AG09309 (cell line): Measurements from ENCODE around the gene KCNS3.

Experiments
- DNase-seq: peaks from one replicate; pipeline ENCODE4 v3.0.0-alpha.2; 2010; ENCODE audit warnings: low read depth
- H3K4me3 ChIP-seq: 2 replicates; pipeline ENCODE4 v1.5.1; 2011; ENCODE audit warnings: mild to moderate bottlenecking, low read depth, low read length, moderate library complexity; ENCODE audit not compliant: control insufficient read depth
- TF ChIP-seq, protein P1 (sequence below): IDR thresholded peaks from 2 replicates; pipeline ENCODE4 v1.5.1; 2011; ENCODE audit warnings: mild to moderate bottlenecking, low read depth, low read length, inconsistent platforms; ENCODE audit not compliant: insufficient read depth, control insufficient read depth; ENCODE audit errors: missing control alignments

KCNS3 gene

DNA sequence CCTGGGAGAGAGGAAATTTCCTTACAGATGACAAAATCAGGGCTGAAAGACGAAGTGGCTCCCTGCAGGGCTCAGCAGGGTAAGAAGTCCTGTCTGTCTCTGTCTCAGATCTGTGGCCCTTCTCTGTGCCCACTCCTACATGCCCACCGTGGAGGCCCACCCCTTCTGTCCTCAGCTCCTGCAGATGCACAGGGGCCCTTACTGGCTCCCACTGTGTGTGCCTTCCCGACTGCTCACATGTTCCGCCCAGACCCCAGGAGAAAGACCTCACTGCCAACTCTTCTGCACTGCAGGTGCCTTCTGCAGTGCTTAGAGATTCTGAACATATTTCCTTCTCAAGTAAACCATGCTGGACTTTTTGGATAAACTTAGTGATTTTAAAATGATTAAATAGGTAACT, 1.9 kb upstream of the KCNS3 start:
- H3K4me3 ChIP-seq, result no peak overlapping the region
- TF ChIP-seq, protein P1, sequence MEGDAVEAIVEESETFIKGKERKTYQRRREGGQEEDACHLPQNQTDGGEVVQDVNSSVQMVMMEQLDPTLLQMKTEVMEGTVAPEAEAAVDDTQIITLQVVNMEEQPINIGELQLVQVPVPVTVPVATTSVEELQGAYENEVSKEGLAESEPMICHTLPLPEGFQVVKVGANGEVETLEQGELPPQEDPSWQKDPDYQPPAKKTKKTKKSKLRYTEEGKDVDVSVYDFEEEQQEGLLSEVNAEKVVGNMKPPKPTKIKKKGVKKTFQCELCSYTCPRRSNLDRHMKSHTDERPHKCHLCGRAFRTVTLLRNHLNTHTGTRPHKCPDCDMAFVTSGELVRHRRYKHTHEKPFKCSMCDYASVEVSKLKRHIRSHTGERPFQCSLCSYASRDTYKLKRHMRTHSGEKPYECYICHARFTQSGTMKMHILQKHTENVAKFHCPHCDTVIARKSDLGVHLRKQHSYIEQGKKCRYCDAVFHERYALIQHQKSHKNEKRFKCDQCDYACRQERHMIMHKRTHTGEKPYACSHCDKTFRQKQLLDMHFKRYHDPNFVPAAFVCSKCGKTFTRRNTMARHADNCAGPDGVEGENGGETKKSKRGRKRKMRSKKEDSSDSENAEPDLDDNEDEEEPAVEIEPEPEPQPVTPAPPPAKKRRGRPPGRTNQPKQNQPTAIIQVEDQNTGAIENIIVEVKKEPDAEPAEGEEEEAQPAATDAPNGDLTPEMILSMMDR, result no peak
- no peak for DNase-seq

- DNase-seq, result no peak
- H3K4me3 ChIP-seq, result peak overlapping the region; percentile 38
- TF ChIP-seq, protein P1, result no peak
Measured at GRCh38 chr2:17877811-17878280, 621 bp upstream of the KCNS3 start.

GRCh38 chr2:17879137-17879912, 858 bp downstream of the KCNS3 start:
- no peak for DNase-seq
- TF ChIP-seq, protein P1, result peak; percentile 47
- peak overlapping the region; percentile 79 for H3K4me3 ChIP-seq

DNA sequence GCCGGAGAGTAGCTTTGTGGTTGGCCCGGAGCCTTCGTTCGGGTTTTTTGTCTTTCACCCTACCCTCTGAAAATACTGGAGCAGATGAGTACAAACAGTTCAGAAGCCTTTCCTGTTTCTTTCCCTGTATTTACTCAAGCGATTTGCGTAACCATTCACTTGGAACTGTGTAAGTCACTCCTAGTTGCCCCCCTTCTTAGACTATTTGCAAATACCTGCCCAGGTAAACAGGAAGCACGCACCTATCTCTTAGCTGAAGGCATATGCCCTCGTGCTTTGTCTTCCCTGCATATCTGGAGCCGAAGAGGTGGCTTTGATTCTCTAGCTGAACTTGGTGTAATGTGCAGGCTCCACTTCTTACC, 1.4 kb downstream of the KCNS3 start:
- no peak for DNase-seq
- H3K4me3 ChIP-seq, result no peak overlapping the region; the same call in 1 of the 2 replicates
- TF ChIP-seq, protein P1, result no peak

DNA sequence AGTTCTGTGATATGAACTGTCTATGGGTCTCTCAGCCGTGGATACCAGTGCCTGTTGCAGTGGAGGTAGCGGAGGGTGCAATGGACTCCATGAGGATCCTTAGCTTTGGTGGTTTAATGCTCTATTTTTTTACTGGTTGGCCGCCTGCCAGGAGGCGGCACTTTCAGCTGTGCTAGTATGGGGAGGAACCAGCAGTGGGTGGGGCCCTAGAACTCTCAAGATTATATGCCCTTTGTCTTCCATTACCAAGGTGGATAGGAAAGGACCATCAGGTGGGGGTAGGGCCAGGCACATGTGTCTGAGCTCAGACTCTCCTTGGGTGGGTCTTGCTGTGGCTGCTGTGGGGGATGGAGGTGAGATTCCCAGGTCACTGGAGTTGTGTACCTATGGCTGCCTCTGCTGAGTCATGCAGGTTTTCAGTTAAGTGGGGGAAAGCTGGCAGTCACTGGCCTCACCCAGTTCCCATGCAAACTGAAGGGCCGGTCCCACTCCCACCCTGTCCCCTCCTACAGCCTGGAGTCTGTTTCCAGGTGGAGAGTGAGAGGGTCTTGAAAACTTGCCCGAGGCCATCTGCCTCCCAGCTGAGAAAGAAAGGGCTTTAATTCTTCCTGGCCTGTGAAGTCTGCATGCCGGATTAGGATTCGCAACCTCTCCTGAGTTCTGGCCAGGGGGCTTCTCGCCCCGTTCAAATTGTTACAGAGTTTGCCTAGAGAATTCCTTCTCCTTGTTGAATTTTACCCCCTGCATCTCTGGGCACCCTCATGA, 14.5 kb downstream of the KCNS3 start:
- DNase-seq, result no peak
- TF ChIP-seq, protein P1, result no peak
- no peak overlapping the region for H3K4me3 ChIP-seq

DNA sequence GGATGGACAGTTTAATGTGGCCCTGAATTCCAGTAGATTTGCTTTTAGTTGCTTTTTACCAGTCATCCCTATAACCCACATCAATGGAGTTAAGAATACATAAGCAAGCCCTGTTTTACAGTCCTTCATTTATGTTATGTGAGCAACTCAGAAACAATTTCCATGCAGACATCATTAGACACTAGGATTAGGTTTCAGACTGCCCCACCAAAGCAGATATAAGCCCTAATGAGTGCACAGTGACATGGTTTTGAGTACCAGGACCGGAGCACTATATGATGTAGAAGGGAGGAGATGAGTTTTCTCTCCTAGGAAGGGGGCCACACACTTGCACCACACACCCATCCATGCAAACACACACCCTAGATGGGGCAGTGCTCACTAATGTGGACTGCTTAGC, 15.5 kb downstream of the KCNS3 start:
- DNase-seq, result no peak
- TF ChIP-seq, protein P1, result no peak
- no peak overlapping the region for H3K4me3 ChIP-seq
